ENCODE data around the gene HDGF. TPM values are rescaled to one million over a fixed set of nuclear protein-coding genes. Genes with fewer than 3 reads are reported as not detected.

Gene HDGF
- total and polyA plus RNA-seq, 3 donors from 2014 or later: 78.2 to 133 (median 97.7) TPM

DNA sequence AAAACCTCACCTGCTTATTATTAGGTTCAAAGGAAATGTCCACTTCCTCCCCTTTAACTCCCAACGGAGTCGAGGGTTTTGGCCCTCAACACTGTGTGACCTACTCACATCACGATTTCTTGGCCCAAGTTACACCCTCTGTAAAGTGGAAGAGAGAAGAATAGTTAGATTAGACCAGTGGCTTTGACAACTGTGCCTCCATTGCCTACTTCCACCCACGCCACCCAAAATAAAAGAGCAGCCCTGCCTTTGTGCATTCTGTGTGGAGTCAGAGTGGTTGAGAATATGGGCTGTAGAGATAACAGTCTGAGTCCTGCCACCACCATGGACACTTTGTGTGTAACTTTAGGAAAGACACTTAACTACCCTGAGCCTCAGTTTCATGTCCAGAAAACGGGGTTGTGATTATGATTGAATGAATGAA lies 4.1 kb upstream of the HDGF start:
- WGBS, 2 donors: 63 to 77% methylated on average over 5 of the region's 5 CpGs
- no peak for DNase-seq
- H3K27me3 ChIP-seq: no peaks in the 10 kb centered on the region
- no peaks in the 10 kb centered on the region for H3K9me3 ChIP-seq
- H3K27ac ChIP-seq: no peak overlapping the region
- TF ChIP-seq, protein P1, sequence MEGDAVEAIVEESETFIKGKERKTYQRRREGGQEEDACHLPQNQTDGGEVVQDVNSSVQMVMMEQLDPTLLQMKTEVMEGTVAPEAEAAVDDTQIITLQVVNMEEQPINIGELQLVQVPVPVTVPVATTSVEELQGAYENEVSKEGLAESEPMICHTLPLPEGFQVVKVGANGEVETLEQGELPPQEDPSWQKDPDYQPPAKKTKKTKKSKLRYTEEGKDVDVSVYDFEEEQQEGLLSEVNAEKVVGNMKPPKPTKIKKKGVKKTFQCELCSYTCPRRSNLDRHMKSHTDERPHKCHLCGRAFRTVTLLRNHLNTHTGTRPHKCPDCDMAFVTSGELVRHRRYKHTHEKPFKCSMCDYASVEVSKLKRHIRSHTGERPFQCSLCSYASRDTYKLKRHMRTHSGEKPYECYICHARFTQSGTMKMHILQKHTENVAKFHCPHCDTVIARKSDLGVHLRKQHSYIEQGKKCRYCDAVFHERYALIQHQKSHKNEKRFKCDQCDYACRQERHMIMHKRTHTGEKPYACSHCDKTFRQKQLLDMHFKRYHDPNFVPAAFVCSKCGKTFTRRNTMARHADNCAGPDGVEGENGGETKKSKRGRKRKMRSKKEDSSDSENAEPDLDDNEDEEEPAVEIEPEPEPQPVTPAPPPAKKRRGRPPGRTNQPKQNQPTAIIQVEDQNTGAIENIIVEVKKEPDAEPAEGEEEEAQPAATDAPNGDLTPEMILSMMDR (IDR thresholded peaks at IDR 0.05): no peak
- no peak for TF ChIP-seq POLR2A (IDR thresholded peaks at IDR 0.05)
- H3K4me1 ChIP-seq: peaks cover 10% of the 10 kb centered on the region
- intact Hi-C loops (cut with DNase I; ENCODE audit: low total_unique reads): no loop called here
- no peak overlapping the region for H3K4me3 ChIP-seq
- H3K36me3 ChIP-seq (ENCODE audit: low read depth, missing control alignments): no peaks in the 10 kb centered on the region

DNA sequence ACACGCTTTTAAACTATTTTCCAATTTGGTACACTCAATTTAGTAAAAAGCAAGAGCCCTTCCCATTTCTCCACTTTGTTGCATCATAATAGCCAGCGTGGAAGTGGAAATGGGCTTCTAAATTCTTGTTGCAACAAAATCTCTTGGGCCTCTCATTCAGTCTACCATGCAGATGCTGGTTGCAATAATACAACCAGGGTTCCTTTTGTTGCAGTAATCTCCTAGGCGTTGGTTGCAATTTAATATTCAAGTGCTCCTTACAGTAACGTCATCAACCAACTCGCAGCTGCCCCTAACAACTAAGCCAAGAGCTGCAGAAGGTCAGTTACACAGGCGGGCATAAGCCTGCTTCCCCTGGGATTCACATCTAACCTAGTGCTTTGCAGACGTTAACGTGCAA lies 2.7 kb upstream of the HDGF start:
- H3K4me1 ChIP-seq: peaks cover 22% of the 10 kb centered on the region
- H3K27me3 ChIP-seq: no peaks in the 10 kb centered on the region
- DNase-seq: no peak
- no peaks in the 10 kb centered on the region for H3K36me3 ChIP-seq (ENCODE audit: low read depth, missing control alignments)
- TF ChIP-seq, protein P1 (IDR thresholded peaks at IDR 0.05): no peak
- no peak for TF ChIP-seq POLR2A (IDR thresholded peaks at IDR 0.05)
- no peak overlapping the region for H3K4me3 ChIP-seq
- no peaks in the 10 kb centered on the region for H3K9me3 ChIP-seq
- intact Hi-C loops (cut with DNase I; ENCODE audit: low total_unique reads): no loop called here
- WGBS, 2 donors: 82 to 84% methylated on average over 8 of the region's 8 CpGs
- no peak overlapping the region for H3K27ac ChIP-seq

DNA sequence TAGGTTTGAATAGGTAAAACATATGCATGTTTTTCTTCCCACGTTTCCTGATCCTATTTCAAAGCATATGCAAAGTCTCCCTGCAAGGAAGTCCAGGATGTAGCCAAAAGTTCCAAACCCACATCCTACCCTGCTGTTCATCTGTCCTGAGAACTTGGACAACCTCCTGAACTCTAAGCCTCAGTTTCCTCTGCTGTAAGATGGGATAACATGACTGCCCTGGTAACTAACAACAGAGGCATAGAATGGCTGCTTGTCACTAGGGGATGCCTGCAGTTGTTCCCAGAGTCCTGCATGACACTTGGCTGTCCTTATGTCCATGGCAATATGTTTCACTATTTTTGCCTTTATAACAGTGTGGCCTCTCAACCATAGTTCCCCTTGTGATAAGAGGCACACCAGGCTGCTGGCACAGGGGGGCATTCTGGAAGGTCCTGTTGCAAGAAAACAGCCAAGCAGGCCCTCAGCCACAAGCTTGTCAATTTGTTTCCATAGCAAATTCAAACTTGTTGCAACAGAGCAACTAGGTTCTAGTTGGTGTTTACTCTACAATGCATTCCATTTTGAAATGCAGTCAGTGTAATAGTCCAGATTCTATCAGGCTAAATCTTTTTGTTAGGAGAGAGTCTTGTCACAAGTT lies 1.5 kb upstream of the HDGF start:
- Histone ChIP-seq H3K9me3 (no peaks in the 10 kb centered on the region), H3K4me3 (no peak overlapping the region), H3K36me3 (ENCODE audit: low read depth, missing control alignments) (no peaks in the 10 kb centered on the region), H3K4me1 (peaks cover 35% of the 10 kb centered on the region), H3K27me3 (no peaks in the 10 kb centered on the region), H3K27ac (no peak overlapping the region)
- intact Hi-C loops (cut with DNase I; ENCODE audit: low total_unique reads): no loop called here
- DNase-seq: no peak
- WGBS, 2 donors: 8 to 24% methylated on average over 1 of the region's 1 CpG
- TF ChIP-seq, protein P1 (IDR thresholded peaks at IDR 0.05): no peak
- no peak for TF ChIP-seq POLR2A (IDR thresholded peaks at IDR 0.05)

DNA sequence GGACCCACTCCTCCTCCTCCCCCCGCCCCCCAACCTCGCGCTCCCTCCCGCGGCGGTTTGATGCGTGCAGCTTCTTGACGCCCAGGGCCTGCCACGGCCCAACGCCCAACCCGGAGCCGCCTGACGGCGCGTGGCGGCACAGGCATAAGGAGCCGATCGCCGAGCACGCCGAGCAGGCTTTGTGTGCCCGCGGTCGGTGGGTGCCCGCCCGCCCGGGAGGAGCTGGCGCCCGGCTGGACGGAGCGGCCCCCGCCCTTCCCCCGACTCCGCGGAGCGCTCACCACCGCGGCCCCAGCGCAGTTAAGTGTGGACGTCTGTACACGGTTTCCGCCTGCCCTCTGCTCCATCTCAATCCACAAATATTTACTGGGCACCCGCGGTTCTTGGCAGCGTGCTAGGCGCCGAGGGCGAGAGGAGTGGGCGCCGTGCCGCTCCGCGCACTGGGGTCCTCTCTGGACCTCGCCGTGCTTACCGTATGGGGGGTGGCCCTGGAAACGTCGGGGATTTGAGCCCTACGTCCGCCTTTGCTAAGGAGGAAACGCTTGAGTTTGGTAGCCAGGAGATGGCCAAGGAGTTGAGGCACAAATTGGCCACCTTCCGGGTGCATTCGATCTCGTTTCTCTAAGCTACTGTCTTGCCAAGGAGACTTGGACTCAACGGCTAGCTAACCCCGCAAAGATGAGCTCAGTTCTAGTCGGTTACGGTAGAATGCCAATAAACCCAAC lies 444 bp upstream of the HDGF start:
- peak; percentile 97 for DNase-seq
- no peak for TF ChIP-seq POLR2A (IDR thresholded peaks at IDR 0.05)
- TF ChIP-seq, protein P1 (IDR thresholded peaks at IDR 0.05): peak in 1 of 3 experiments; percentile 20
- Histone ChIP-seq H3K4me1 (peaks cover 42% of the 10 kb centered on the region), H3K9me3 (no peaks in the 10 kb centered on the region), H3K27me3 (no peaks in the 10 kb centered on the region), H3K27ac (peak overlapping the region; percentile 79 to 97), H3K36me3 (ENCODE audit: low read depth, missing control alignments) (no peaks in the 10 kb centered on the region), H3K4me3 (peak overlapping the region; percentile 78 to 99)
- 0 to 1% methylated on average over 14 to 68 of the region's 68 CpGs for WGBS, 2 donors
- intact Hi-C loops (cut with DNase I; ENCODE audit: low total_unique reads): no loop called here

Measured in testis (tissue), 3 donors.